ENCODE data around the gene PPIP5K2. TPM values are rescaled to one million over a fixed set of nuclear protein-coding genes. Genes with fewer than 3 reads are reported as not detected.

The PPIP5K2 gene
- total RNA-seq, 4 donors from 2014 or later = 23.9 to 64.6 (median 44.4) TPM

DNA sequence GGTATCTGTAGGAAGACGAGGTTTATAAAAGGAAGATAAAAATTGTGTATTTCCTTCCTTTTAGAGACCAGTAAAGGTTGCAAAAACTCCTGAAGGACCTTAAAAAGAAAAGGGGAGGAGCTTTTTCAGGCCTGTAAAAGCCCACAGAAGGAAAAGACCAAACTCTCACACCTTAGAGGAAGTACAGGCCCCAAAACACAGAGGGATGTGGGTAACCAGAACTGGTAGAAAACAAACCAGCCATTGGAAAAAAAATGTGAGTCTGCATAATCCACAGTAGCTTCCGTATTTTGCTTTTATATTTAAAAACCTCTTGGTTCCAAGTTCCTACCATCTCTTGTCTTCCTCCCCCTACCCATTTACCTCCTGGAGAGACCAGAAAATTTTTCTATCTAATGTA lies 8.6 kb upstream of the PPIP5K2 start:
- in situ Hi-C loops (cut with MboI; ENCODE audit: low pct_ligation_motif_present in 1 of 4, low pct_unique_long_range_greater_than_20kb in 1 of 4, low sequenced_read_pairs in 3 of 4) = no loop called here

DNA sequence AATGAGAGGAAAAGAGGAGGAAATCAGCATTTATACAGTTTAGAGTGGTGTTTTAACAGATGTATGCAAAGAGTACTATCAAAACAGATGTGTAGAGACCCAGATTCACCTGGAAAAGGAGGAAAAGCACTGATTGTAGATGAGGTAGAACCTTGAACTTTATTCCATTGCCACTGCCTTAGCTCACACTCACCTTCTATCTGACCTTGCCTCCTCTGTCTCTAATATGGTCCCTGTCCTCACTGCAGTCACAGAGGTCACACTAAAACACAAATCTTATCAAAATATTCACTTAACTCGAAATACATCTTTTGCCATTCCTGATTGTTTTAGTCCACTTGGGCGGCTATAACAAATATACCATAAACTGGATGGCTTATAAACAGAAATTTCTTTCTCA lies 7.2 kb upstream of the PPIP5K2 start:
- H3K4me3 ChIP-seq = no peak overlapping the region
- TF ChIP-seq CTCF (IDR thresholded peaks at IDR 0.05) (no peak), EP300 (IDR thresholded peaks at IDR 0.05; ENCODE audit: low read depth) (no peak), POLR2A (IDR thresholded peaks at IDR 0.05) (no peak), POLR2AphosphoS5 (IDR thresholded peaks at IDR 0.05) (no peak)
- H3K27me3 ChIP-seq = no peaks in the 10 kb centered on the region
- in situ Hi-C loops (cut with MboI; ENCODE audit: low pct_ligation_motif_present in 1 of 4, low pct_unique_long_range_greater_than_20kb in 1 of 4, low sequenced_read_pairs in 3 of 4) = no loop called here
- H3K27ac ChIP-seq = no peak overlapping the region
- peaks cover 0 to under 1% (median 0%) of the 10 kb centered on the region in 4 donors for H3K4me1 ChIP-seq
- DNase-seq = no peak
- intact Hi-C loops (cut with DNase I; ENCODE audit: low total_unique reads) = no loop called here
- H3K9me3 ChIP-seq = no peaks in the 10 kb centered on the region
- WGBS, 2 donors (ENCODE audit: low coverage in 1 of 2) = 91 to 100% methylated on average over 2 of the region's 2 CpGs
- no peaks in the 10 kb centered on the region for H3K36me3 ChIP-seq

More for the DNA sequence above, 8.6 kb upstream of the PPIP5K2 start:
- no peak for DNase-seq
- no peak overlapping the region for H3K27ac ChIP-seq
- TF ChIP-seq CTCF (IDR thresholded peaks at IDR 0.05) (no peak), POLR2AphosphoS5 (IDR thresholded peaks at IDR 0.05) (no peak), EP300 (IDR thresholded peaks at IDR 0.05; ENCODE audit: low read depth) (no peak), POLR2A (IDR thresholded peaks at IDR 0.05) (no peak)
- intact Hi-C loops (cut with DNase I; ENCODE audit: low total_unique reads) = no loop called here
- H3K4me1 ChIP-seq = no peaks in the 10 kb centered on the region
- H3K36me3 ChIP-seq = no peaks in the 10 kb centered on the region
- 67 to 72% methylated on average over 2 of the region's 2 CpGs for WGBS, 2 donors (ENCODE audit: low coverage in 1 of 2)
- H3K4me3 ChIP-seq = no peak overlapping the region
- H3K27me3 ChIP-seq = no peaks in the 10 kb centered on the region
- no peaks in the 10 kb centered on the region for H3K9me3 ChIP-seq

- no peak for DNase-seq
- H3K4me1 ChIP-seq = peaks cover 0 to 14% (median 7%) of the 10 kb centered on the region in 4 donors
- no peak overlapping the region for H3K4me3 ChIP-seq
- H3K9me3 ChIP-seq = no peaks in the 10 kb centered on the region
- in situ Hi-C loops (cut with MboI; ENCODE audit: low pct_ligation_motif_present in 1 of 4, low pct_unique_long_range_greater_than_20kb in 1 of 4, low sequenced_read_pairs in 3 of 4) = no loop called here
- TF ChIP-seq CTCF (IDR thresholded peaks at IDR 0.05) = no peak
- no peak for TF ChIP-seq EP300 (IDR thresholded peaks at IDR 0.05; ENCODE audit: low read depth)
- WGBS, 2 donors (ENCODE audit: low coverage in 1 of 2) = 76 to 79% methylated on average over 2 of the region's 2 CpGs
- H3K27ac ChIP-seq = no peak overlapping the region
- no peaks in the 10 kb centered on the region for H3K27me3 ChIP-seq
- no peaks in the 10 kb centered on the region for H3K36me3 ChIP-seq
- intact Hi-C loops (cut with DNase I; ENCODE audit: low total_unique reads) = no loop called here
Observed at GRCh38 chr5:103114440-103114839, 5.7 kb upstream of the PPIP5K2 start.

DNA sequence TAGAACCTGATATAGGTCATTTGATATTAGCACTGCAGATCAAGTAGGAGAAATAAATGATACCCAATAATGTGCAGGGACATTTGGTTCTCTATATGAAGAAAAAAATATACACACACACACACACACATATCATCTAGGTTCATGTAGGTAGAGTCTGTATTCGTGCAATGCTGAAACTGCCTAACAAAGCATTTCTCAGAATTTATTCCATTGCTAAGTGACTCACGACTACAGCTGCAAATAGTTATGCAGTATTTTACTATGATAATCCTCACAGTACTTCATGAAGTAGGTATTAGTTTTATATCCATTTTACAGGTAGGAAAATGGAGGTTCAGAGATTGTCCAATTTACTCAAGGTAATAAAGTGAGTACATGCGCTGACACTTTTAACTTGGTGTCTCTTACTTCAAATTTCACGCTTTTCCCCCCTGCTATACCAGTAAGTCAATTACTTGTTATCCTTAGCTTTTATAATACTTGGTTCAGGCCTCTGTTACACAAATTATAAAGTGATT lies 2.6 kb upstream of the PPIP5K2 start:
- intact Hi-C loops (cut with DNase I; ENCODE audit: low total_unique reads) (no loop called here), in situ Hi-C loops (cut with MboI; ENCODE audit: low pct_ligation_motif_present in 1 of 4, low pct_unique_long_range_greater_than_20kb in 1 of 4, low sequenced_read_pairs in 3 of 4) (no loop called here)
- 88 to 93% methylated on average over 4 of the region's 4 CpGs for WGBS, 2 donors (ENCODE audit: low coverage in 1 of 2)
- no peak for DNase-seq
- TF ChIP-seq EP300 (IDR thresholded peaks at IDR 0.05; ENCODE audit: low read depth) = no peak
- no peak for TF ChIP-seq CTCF (IDR thresholded peaks at IDR 0.05)
- TF ChIP-seq POLR2AphosphoS5 (IDR thresholded peaks at IDR 0.05) = no peak
- no peak for TF ChIP-seq POLR2A (IDR thresholded peaks at IDR 0.05)
- H3K27me3 ChIP-seq = no peaks in the 10 kb centered on the region
- H3K4me3 ChIP-seq = no peak overlapping the region
- H3K36me3 ChIP-seq = no peaks in the 10 kb centered on the region
- H3K9me3 ChIP-seq = no peaks in the 10 kb centered on the region
- no peak overlapping the region for H3K27ac ChIP-seq
- peaks cover 12 to 29% (median 20%) of the 10 kb centered on the region in 4 donors for H3K4me1 ChIP-seq

All from transverse colon (tissue), 4 donors.